IMR-90 (cell line): ENCODE measurements around the gene ODAD3. TPM values are rescaled to one million over a fixed set of nuclear protein-coding genes. Genes with fewer than 3 reads are reported as not detected.

Experiments
- ATAC-seq: fragments of 200-7000 bp; cut with Tn5 transposase; 2 replicates; pipeline ENCODE4 v1.9.1; 2020; ENCODE audit warnings: low read depth, mild to moderate bottlenecking, moderate library complexity
- BruUV-seq: library from RNA; stranded (reverse); fragments of 400-500 nt; replicated peaks from 2 replicates; lab custom pipeline; 2021; lab: Mats Ljungman, UMichigan
- CTCF ChIA-PET: fragments of 300-600 bp; formaldehyde crosslinking; extraction: SDS; loops from one replicate; lab custom pipeline; 2021; ENCODE audit warnings: antibody characterized with exemption; lab: Yijun Ruan, JAX
- POLR2A ChIA-PET: fragments of 300-600 bp; sonication (Branson Sonifier 250); formaldehyde crosslinking; loops from one replicate; lab custom pipeline; 2022; ENCODE audit warnings: antibody characterized with exemption; ENCODE audit not compliant: unreplicated experiment; lab: Charles Lee
- DNase-seq: peaks from one replicate; pipeline ENCODE4 v3.0.0; 2013
- H2AFZ ChIP-seq: replicated peaks from 2 replicates; pipeline ENCODE3; 2013; ENCODE audit warnings: low read length, mild to moderate bottlenecking; ENCODE audit not compliant: poor library complexity
- H2AK5ac ChIP-seq: 2 replicates; pipeline ENCODE4 v1.6.1; 2013; ENCODE audit warnings: low read depth, low read length, inconsistent platforms
- H2AK9ac ChIP-seq: replicated peaks from 2 replicates; pipeline ENCODE3; 2013; ENCODE audit warnings: mild to moderate bottlenecking, low read depth, low read length, moderate library complexity; ENCODE audit not compliant: poor library complexity
- H2BK120ac ChIP-seq: 2 replicates; pipeline ENCODE4 v1.6.1; 2013; ENCODE audit warnings: low read depth, low read length, inconsistent platforms
- H2BK15ac ChIP-seq: 3 replicates; pipeline ENCODE4 v1.6.1; 2013; ENCODE audit warnings: low read depth, low read length, inconsistent platforms
- H2BK20ac ChIP-seq: 2 replicates; pipeline ENCODE4 v1.6.1; 2013; ENCODE audit warnings: low read depth, mild to moderate bottlenecking, inconsistent platforms, low read length, moderate library complexity
- H2BK5ac ChIP-seq: 2 replicates; pipeline ENCODE4 v1.6.1; 2013; ENCODE audit warnings: mild to moderate bottlenecking, low read depth, low read length, inconsistent platforms; ENCODE audit not compliant: poor library complexity, severe bottlenecking
- H3K14ac ChIP-seq: replicated peaks from 2 replicates; pipeline ENCODE4 v1.6.1; 2013; ENCODE audit warnings: low read depth, low read length, inconsistent platforms
- H3K18ac ChIP-seq: 2 replicates; pipeline ENCODE4 v1.6.1; 2013; ENCODE audit warnings: low read depth, low read length, control low read depth
- H3K23ac ChIP-seq: 2 replicates; pipeline ENCODE4 v1.6.1; 2013; ENCODE audit warnings: low read depth, low read length, inconsistent platforms
- H3K27ac ChIP-seq: 2 replicates; pipeline ENCODE4 v1.5.1; 2013; ENCODE audit warnings: mild to moderate bottlenecking, control low read depth, low read length; ENCODE audit not compliant: insufficient read depth
- H3K27me3 ChIP-seq: 2 replicates; pipeline ENCODE4 v1.6.1; 2013; ENCODE audit warnings: low read length; ENCODE audit not compliant: control insufficient read depth, insufficient read depth
- H3K36me3 ChIP-seq: 2 replicates; pipeline ENCODE4 v1.6.1; 2013; ENCODE audit warnings: low read length, mixed read lengths; ENCODE audit not compliant: control insufficient read depth, insufficient read depth
- H3K4ac ChIP-seq: 2 replicates; pipeline ENCODE4 v1.6.1; 2013; ENCODE audit warnings: low read depth, low read length, inconsistent platforms
- H3K4me1 ChIP-seq: 2 replicates; pipeline ENCODE4 v1.6.1; 2013; ENCODE audit warnings: low read length, mixed read lengths; ENCODE audit not compliant: control insufficient read depth, insufficient read depth
- H3K4me2 ChIP-seq: 2 replicates; pipeline ENCODE4 v1.6.1; 2013; ENCODE audit warnings: low read depth, mild to moderate bottlenecking, control low read depth, low read length, moderate library complexity
- H3K4me3 ChIP-seq: 2 replicates; pipeline ENCODE4 v1.5.1; 2013; ENCODE audit warnings: low read depth, mild to moderate bottlenecking, control low read depth, low read length, moderate library complexity; ENCODE audit not compliant: insufficient read depth
- H3K56ac ChIP-seq: 2 replicates; pipeline ENCODE4 v1.6.1; 2013; ENCODE audit warnings: low read length, inconsistent platforms; ENCODE audit not compliant: insufficient read depth; ENCODE audit errors: extremely low read depth
- H3K79me1 ChIP-seq, 2 experiments: 2 replicates each; pipeline ENCODE4 v1.6.1; 2013; ENCODE audit warnings: low read length in 2 of 2, inconsistent platforms in 1 of 2, low read depth in 1 of 2
- H3K9ac ChIP-seq: 2 replicates; pipeline ENCODE4 v1.6.1; 2013; ENCODE audit warnings: low read depth, low read length, control low read depth
- H3K9me1 ChIP-seq: 2 replicates; pipeline ENCODE4 v1.6.1; 2013; ENCODE audit warnings: low read length, inconsistent platforms; ENCODE audit not compliant: insufficient read depth
- H3K9me3 ChIP-seq: 2 replicates; pipeline ENCODE4 v1.6.1; 2013; ENCODE audit warnings: low read length; ENCODE audit not compliant: control insufficient read depth, insufficient read depth
- H4K20me1 ChIP-seq: 2 replicates; pipeline ENCODE4 v1.6.1; 2013; ENCODE audit warnings: low read length, inconsistent platforms; ENCODE audit not compliant: insufficient read depth
- H4K5ac ChIP-seq: 2 replicates; pipeline ENCODE4 v1.6.1; 2013; ENCODE audit warnings: mild to moderate bottlenecking, low read depth, low read length, control low read depth
- H4K8ac ChIP-seq, 2 experiments: 2 replicates each; pipeline ENCODE4 v1.6.1; 2013; ENCODE audit warnings: low read depth in 2 of 2, low read length in 2 of 2, control low read depth in 1 of 2, inconsistent platforms in 1 of 2
- H4K91ac ChIP-seq: 2 replicates; pipeline ENCODE4 v1.6.1; 2013; ENCODE audit warnings: low read depth, low read length, inconsistent platforms; ENCODE audit not compliant: insufficient read depth
- CEBPB ChIP-seq: IDR thresholded peaks from 2 replicates; pipeline ENCODE4 v1.6.1; 2012; ENCODE audit warnings: low read depth, low read length, improper control_type of control experiment
- CHD1 ChIP-seq: IDR thresholded peaks from 2 replicates; pipeline ENCODE4 v1.6.1; 2012; ENCODE audit warnings: low read depth, low read length, improper control_type of control experiment
- FOS ChIP-seq: fragments of 150-350 bp; IDR thresholded peaks from 2 replicates; pipeline ENCODE4 v1.6.1; 2016; ENCODE audit warnings: low read depth, low read length
- MAZ ChIP-seq: IDR thresholded peaks from 2 replicates; pipeline ENCODE4 v1.6.1; 2012; ENCODE audit warnings: low read depth, mild to moderate bottlenecking, low read length, improper control_type of control experiment, moderate library complexity, borderline replicate concordance
- MXI1 ChIP-seq: IDR thresholded peaks from 2 replicates; pipeline ENCODE4 v1.6.1; 2012; ENCODE audit warnings: low read depth, mild to moderate bottlenecking, low read length, moderate library complexity, borderline replicate concordance
- NFE2L2 ChIP-seq: fragments of 150-350 bp; IDR thresholded peaks from 2 replicates; pipeline ENCODE4 v1.6.1; 2016; ENCODE audit warnings: low read depth, mild to moderate bottlenecking, low read length
- RFX5 ChIP-seq: IDR thresholded peaks from 2 replicates; pipeline ENCODE4 v1.8.0; 2012; ENCODE audit warnings: low read depth, mild to moderate bottlenecking, low read length, moderate library complexity
- WGBS, 2 experiments: methylation state at CpG; one replicate each; pipeline versions ENCODE4 v1.1.5 to v1.1.7; 2013; ENCODE audit warnings: missing lambda C conversion rate in 2 of 2; ENCODE audit not compliant: insufficient read length in 1 of 2; ENCODE audit errors: extremely low coverage in 2 of 2; 5-methylcytosine and 5-hydroxymethylcytosine counted together
- dilution Hi-C: fragments of 300-500 bp; cut with HindIII; formaldehyde crosslinking; loops from one replicate; pipeline ENCODE4 v1.14.3; 2018; ENCODE audit warnings: low sequenced_read_pairs; ENCODE audit not compliant: unreplicated experiment
- in situ Hi-C: fragments of 300-500 bp; cut with MboI; formaldehyde crosslinking; loops from 3 replicates; pipeline ENCODE4 v1.14.3; 2019; ENCODE audit warnings: low sequenced_read_pairs, inconsistent platforms, mixed read lengths
- intact Hi-C: fragments of 100-400 bp; cut with micrococcal nuclease; formaldehyde crosslinking; loops from 2 replicates; pipeline ENCODE4 v1.10.0; 2022
- polyA plus RNA-seq, 3 experiments: library from polyadenylated mRNA; depleted of rRNA; stranded (reverse); fragments of >200 nt; gene quantifications; 2 replicates each; pipeline ENCODE4 v1.2.3, GENCODE V29; 2012; ENCODE audit warnings: low replicate concordance in 1 of 3
- total RNA-seq: library from RNA; depleted of rRNA; stranded (reverse); fragments of >200 nt; gene quantifications from 2 replicates; pipeline ENCODE4 v1.2.3, GENCODE V29; 2012

The ODAD3 gene
- total and polyA plus RNA-seq, 2 of the 4 experiments (the other 2 are of a cell fraction): under 0.01 to 0.44 TPM

DNA sequence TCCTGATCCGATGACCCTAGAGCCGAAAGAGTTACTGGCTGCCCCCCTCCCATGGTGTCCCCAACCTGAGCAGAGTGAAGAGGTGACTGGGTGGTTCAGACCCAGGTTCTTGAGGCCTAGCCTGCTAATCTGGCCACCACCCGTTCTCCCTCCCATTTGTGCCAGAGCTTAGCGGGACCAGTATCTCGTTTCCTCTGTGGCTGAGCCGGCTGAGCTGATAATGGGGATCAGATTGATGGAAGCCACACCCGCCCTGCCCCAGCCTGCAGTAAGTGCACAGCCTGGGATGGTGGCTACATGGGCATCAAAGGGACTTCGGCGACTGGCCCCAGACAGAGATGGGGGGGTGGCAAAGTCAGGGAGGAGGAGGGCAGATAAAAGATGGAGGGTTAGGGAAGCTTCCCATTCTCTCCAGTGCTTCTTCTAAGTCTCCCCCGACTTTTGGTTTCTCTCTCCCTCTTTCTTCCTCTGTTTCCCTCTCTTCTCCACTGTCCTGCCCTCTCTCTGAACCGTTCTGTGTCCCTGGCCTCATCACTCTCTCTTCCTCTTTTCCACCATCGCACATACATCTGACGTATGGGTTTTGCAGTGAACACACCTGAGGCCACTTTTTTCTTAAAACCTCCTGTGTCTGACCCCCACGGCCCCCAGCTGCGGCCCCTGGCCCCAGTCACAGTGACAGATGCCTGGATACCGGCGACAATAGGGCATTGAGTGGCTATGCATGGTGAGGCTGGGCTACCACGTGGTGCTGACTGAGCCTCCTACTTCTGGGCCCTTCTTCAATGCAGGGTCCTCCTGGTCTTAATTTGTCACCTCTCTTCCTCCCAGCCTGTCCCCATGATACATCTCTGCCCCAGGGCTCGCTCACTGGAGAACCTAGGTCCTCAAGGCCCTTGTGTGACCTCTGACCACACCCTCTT, 43.5 kb upstream of the ODAD3 start:
- Histone ChIP-seq H4K20me1 (no peaks in the 10 kb centered on the region), H2AK9ac (no peak overlapping the region), H3K4me1 (peaks cover 2% of the 10 kb centered on the region; the same call in 1 of the 2 replicates), H3K9me1 (no peaks in the 10 kb centered on the region), H2AFZ (no peak overlapping the region), H3K9ac (no peak overlapping the region), H3K4me3 (no peak overlapping the region), H3K27ac (no peak overlapping the region), H3K36me3 (no peaks in the 10 kb centered on the region), H3K14ac (no peak overlapping the region), H3K79me1 (no peaks in the 10 kb centered on the region), H4K91ac (no peak overlapping the region), H3K4ac (no peak overlapping the region), H4K8ac (no peak overlapping the region), H2BK15ac (no peak overlapping the region), H4K5ac (no peak overlapping the region), H3K23ac (no peak overlapping the region), H3K27me3 (peaks cover 52% of the 10 kb centered on the region), H2BK120ac (no peak overlapping the region), H3K9me3 (no peaks in the 10 kb centered on the region), H3K18ac (no peak overlapping the region), H3K4me2 (no peak overlapping the region), H2BK5ac (no peak overlapping the region), H2AK5ac (no peak overlapping the region), H3K56ac (no peak overlapping the region), H2BK20ac (no peak overlapping the region)
- no TSS peak for BruUV-seq
- in situ Hi-C loops: loop anchor here (10.0 kb wide), 1 partner anchor 184 kb away; the partner anchor contains the start of gene TSPAN16
- ChIA-PET CTCF (interaction anchor here (0.7 kb wide), 1 partner anchor 19 kb away, joined by 3 read pairs; no protein-coding TSS in a partner anchor), POLR2A (interaction anchor here (0.7 kb wide), 1 partner anchor 230 kb away, joined by 3 read pairs; no protein-coding TSS in a partner anchor)
- ATAC-seq (no peak), DNase-seq (no peak)
- WGBS, 2 experiments: 60% methylated on average over 8 of the region's 19 CpGs; no CpG with 5 or more reads in 1 of the 2 experiments
- TF ChIP-seq MXI1 (no peak), MAZ (no peak), NFE2L2 (no peak), CHD1 (no peak), RFX5 (no peak), FOS (no peak), CEBPB (no peak)
- intact Hi-C loops: no loop called here
- dilution Hi-C loops: no loop called here
